Mesothelial cell of epicardium (in vitro differentiated cells): ENCODE results near the gene COQ10A. TPM values are rescaled to one million over a fixed set of nuclear protein-coding genes. Genes with fewer than 3 reads are reported as not detected.

ENCODE experiments used
- DNase-seq, 2 experiments: peaks; one replicate each; pipeline ENCODE4 v3.0.0; 2021; ENCODE audit warnings: low spot score in 2 of 2; ENCODE audit not compliant: unreplicated experiment in 2 of 2
- H3K27ac Mint-ChIP-seq: 2 replicates; pipeline ENCODE4 v1.8.0; 2021; ENCODE audit warnings: mixed read lengths
- H3K27me3 Mint-ChIP-seq: 2 replicates; pipeline ENCODE4 v1.8.0; 2021; ENCODE audit warnings: low read depth, mixed read lengths
- H3K36me3 Mint-ChIP-seq: 2 replicates; pipeline ENCODE4 v1.8.0; 2021; ENCODE audit warnings: mixed read lengths
- H3K4me1 Mint-ChIP-seq: 2 replicates; pipeline ENCODE4 v1.8.0; 2021; ENCODE audit warnings: mixed read lengths
- H3K4me3 Mint-ChIP-seq: 2 replicates; pipeline ENCODE4 v1.8.0; 2021; ENCODE audit warnings: mild to moderate bottlenecking, moderate library complexity, mixed read lengths
- H3K9me3 Mint-ChIP-seq: 2 replicates; pipeline ENCODE4 v1.8.0; 2021; ENCODE audit warnings: mixed read lengths
- CTCF ChIP-seq: fragments of 200-600 bp; sonication (generic); IDR thresholded peaks from one replicate; pipeline ENCODE4 v1.5.0; 2021; ENCODE audit warnings: antibody characterized with exemption; ENCODE audit not compliant: unreplicated experiment
- total RNA-seq: library from RNA; stranded (reverse); gene quantifications from 3 replicates; pipeline ENCODE4 v1.2.1, GENCODE V29; 2021

The COQ10A gene
- total RNA-seq, result 11.0 to 15.3 TPM (median 12.5 TPM) in 3 replicates

GRCh38 chr12:56266693-56267442, at the start of gene COQ10A:
TSS of gene COQ10A (plus strand) at chr12:56266942. CDS start at chr12:56267119, 177 bp downstream.
- H3K4me3 Mint-ChIP-seq, result peak within 1 kb of the TSS; percentile 92
- no peaks in the 10 kb centered on the region for H3K27me3 Mint-ChIP-seq
- H3K36me3 Mint-ChIP-seq, result peaks cover 10% of the 10 kb centered on the region
- H3K27ac Mint-ChIP-seq, result peak within 1 kb of the TSS; percentile 87
- peak; percentile 63 to 85 for DNase-seq
- no peaks in the 10 kb centered on the region for H3K9me3 Mint-ChIP-seq
- H3K4me1 Mint-ChIP-seq, result peaks cover 8% of the 10 kb centered on the region
- peak; percentile 47 for TF ChIP-seq CTCF

- Mint-ChIP-seq H3K4me3 (peak overlapping the region; percentile 36), H3K4me1 (peaks cover 27% of the 10 kb centered on the region), H3K36me3 (peaks cover 11% of the 10 kb centered on the region), H3K27me3 (no peaks in the 10 kb centered on the region), H3K27ac (peak overlapping the region; percentile 77), H3K9me3 (no peaks in the 10 kb centered on the region)
- TF ChIP-seq CTCF, result no peak
- DNase-seq, result no peak
These were observed 46.9 kb upstream of the COQ10A start for GRCh38 chr12:56219840-56220239.

GRCh38 chr12:56220611-56221231, 46.0 kb upstream of the COQ10A start:
- peak overlapping the region; percentile 93 for H3K4me3 Mint-ChIP-seq
- peaks cover 33% of the 10 kb centered on the region for H3K4me1 Mint-ChIP-seq
- no peak for DNase-seq
- no peak for TF ChIP-seq CTCF
- H3K36me3 Mint-ChIP-seq, result peaks cover 6% of the 10 kb centered on the region
- peak overlapping the region; percentile 99 for H3K27ac Mint-ChIP-seq
- no peaks in the 10 kb centered on the region for H3K9me3 Mint-ChIP-seq
- no peaks in the 10 kb centered on the region for H3K27me3 Mint-ChIP-seq

- TF ChIP-seq CTCF, result no peak
- H3K4me3 Mint-ChIP-seq, result peak overlapping the region; percentile 93
- no peaks in the 10 kb centered on the region for H3K9me3 Mint-ChIP-seq
- DNase-seq, result peak in 1 of 2 experiments; percentile 75
- H3K4me1 Mint-ChIP-seq, result peaks cover 33% of the 10 kb centered on the region
- H3K27me3 Mint-ChIP-seq, result no peaks in the 10 kb centered on the region
- peaks cover 7% of the 10 kb centered on the region for H3K36me3 Mint-ChIP-seq
- peak overlapping the region; percentile 99 for H3K27ac Mint-ChIP-seq
These were observed 45.4 kb upstream of the COQ10A start for GRCh38 chr12:56221232-56221756.

- DNase-seq, result peak; percentile 92 to 97
- peaks cover 4% of the 10 kb centered on the region for H3K36me3 Mint-ChIP-seq
- no peaks in the 10 kb centered on the region for H3K27me3 Mint-ChIP-seq
- peak within 1 kb of the TSS; percentile 99 for H3K27ac Mint-ChIP-seq
- peaks cover 33% of the 10 kb centered on the region for H3K4me1 Mint-ChIP-seq
- H3K9me3 Mint-ChIP-seq, result no peaks in the 10 kb centered on the region
- no peak for TF ChIP-seq CTCF
- peak within 1 kb of the TSS; percentile 93 for H3K4me3 Mint-ChIP-seq
These were observed 44.8 kb upstream of the COQ10A start, which contains the start of gene RNF41 for GRCh38 chr12:56221757-56222530. TSS of gene RNF41 (minus strand) at chr12:56221922. CDS start at chr12:56214047, 7,875 bp downstream.
